ENCODE measurements around the gene ATP6V1E1. TPM values are rescaled to one million over a fixed set of nuclear protein-coding genes. Genes with fewer than 3 reads are reported as not detected.
A peak's percentile ranks its signal among the peaks of the same experiment; 100 is the strongest.

Gene ATP6V1E1
- total and polyA plus RNA-seq, 9 of the 15 experiments (the other 6 are each of a cell fraction or from before 2014, with no cell fraction given), result 122 to 249 (median 179) TPM

DNA sequence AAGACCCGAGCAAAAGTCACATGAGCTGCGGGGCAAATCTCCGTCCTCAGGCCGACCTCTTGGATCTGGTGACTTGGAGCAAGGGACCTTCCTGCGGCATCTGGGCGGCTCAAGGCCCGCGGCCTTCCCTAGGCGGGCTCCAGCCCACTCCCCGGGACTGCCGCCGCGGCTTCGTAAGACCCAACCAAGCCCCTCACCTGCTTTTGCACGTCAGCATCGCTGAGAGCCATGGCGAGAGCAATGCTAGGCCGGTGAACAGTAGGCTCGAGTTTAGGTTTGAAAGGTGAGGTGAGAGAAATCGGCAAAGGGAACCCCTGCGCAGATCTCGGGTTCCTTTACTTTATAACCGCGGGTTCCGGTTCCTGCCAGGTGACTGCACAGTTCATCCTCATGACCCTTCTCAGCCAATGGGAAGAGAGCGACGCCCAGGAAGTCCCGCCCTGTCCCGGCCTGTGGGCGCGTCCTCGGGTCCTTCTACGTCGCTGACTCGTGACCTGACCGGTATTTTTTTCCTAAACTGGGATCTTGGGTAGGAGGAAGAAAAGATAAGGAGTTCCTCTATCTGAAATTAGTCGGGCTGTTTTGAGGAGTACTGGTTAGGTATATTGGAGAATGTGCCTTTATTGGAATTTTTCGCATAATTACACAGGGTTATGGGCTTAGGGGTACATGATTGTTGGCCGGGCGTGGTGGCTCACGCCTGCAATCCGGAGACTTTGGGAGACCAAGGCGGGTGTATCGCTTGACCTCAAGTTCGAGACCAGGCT lies at the start of gene ATP6V1E1 (continued):
- TF ChIP-seq, protein P1, sequence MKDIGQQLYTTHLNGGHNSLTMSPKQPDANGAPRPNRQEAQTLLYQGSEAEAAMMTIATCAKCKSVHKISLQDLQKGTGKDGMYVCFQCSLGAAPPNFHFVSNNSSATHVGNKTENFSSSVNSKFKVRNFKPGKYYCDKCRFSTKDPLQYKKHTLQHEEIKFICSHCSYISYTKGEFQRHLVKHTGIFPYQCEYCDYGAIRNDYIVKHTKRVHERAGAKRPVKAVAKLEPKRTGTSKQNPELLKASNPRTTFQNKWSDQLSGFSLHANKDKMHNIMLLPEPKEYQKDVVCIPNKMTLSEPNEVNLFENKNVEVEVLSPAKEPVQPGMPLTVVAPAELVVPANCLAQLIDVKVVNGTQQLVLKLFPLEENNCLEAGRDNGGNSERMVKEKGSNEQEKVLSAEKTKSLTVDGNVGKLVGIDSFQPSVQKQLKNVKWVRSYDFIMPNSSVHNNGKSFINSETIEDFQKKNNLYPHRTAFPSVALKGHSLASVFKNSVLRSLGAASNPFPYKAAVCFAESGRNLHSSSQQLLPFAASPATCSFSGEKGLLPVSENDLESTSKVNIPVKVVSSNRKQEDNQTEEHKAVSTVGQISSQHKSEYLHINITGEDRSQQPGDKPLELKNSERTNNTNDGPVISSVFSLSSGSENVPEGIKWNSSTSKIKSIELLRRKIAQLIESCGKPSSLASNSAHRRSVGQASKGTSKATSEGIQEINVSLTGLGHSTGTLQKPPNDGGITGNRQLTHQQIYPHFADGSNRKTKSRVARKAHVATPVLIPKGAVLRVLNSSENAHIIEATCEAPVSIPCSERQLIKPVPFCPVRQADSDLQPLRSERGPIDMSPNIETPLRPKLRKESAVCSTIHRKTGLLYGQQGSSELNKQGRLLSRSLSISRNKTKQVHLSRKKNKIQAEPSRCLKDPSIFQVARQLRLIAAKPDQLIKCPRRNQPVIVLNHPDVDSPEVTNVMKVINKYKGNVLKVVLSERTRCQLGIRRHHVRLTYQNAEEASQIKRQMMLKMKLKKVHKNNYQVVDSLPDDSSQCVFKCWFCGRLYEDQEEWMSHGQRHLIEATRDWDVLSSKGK (CRISPR knock-in tag; IDR thresholded peaks at IDR 0.05), result no peak
- no peak for TF ChIP-seq NFE2L1 (tag; IDR thresholded peaks at IDR 0.05; ENCODE audit: borderline replicate concordance, low read depth)
- TF ChIP-seq TAF1 (IDR thresholded peaks at IDR 0.05; ENCODE audit: control insufficient read depth, extremely low read depth, insufficient read depth, low read length, severe bottlenecking), result peak; percentile 64
- no peak for TF ChIP-seq ZNF140 (CRISPR knock-in tag; IDR thresholded peaks at IDR 0.05)
- TF ChIP-seq ZNF124 (CRISPR knock-in tag; IDR thresholded peaks at IDR 0.05), result no peak
- no peak for TF ChIP-seq PRDM10 (IDR thresholded peaks at IDR 0.05; ENCODE audit: partially characterized antibody)
- 0 out of 4 replicates have a peak, but pooled peaks of 1 of the 2 experiments have one; percentile 34 for TF ChIP-seq TBL1XR1 (IDR thresholded peaks at IDR 0.05; ENCODE audit: low read length in 2 of 2)
- no peak for TF ChIP-seq MAFG (tag; conservative IDR thresholded peaks at IDR 0.05)
- no peak for TF ChIP-seq IFI16 (CRISPR knock-in tag; IDR thresholded peaks at IDR 0.05)
- TF ChIP-seq SPI1 (IDR thresholded peaks at IDR 0.05; ENCODE audit: borderline replicate concordance, low read depth, low read length), result peak; percentile 71
- peak; percentile 70; the same call in 1 of the 2 replicates for TF ChIP-seq CREB1 (IDR thresholded peaks at IDR 0.05)
- TF ChIP-seq CREB1 (CRISPR knock-in tag; IDR thresholded peaks at IDR 0.05), result peak; percentile 78
- TF ChIP-seq, protein P2, sequence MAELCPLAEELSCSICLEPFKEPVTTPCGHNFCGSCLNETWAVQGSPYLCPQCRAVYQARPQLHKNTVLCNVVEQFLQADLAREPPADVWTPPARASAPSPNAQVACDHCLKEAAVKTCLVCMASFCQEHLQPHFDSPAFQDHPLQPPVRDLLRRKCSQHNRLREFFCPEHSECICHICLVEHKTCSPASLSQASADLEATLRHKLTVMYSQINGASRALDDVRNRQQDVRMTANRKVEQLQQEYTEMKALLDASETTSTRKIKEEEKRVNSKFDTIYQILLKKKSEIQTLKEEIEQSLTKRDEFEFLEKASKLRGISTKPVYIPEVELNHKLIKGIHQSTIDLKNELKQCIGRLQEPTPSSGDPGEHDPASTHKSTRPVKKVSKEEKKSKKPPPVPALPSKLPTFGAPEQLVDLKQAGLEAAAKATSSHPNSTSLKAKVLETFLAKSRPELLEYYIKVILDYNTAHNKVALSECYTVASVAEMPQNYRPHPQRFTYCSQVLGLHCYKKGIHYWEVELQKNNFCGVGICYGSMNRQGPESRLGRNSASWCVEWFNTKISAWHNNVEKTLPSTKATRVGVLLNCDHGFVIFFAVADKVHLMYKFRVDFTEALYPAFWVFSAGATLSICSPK (IDR thresholded peaks at IDR 0.05; ENCODE audit: borderline replicate concordance), result no peak
- TF ChIP-seq NFYB (IDR thresholded peaks at IDR 0.05; ENCODE audit: extremely low read depth, insufficient read length), result peak; percentile 95
- TF ChIP-seq STAT5A (IDR thresholded peaks at IDR 0.05; ENCODE audit: borderline replicate concordance, low read length), result 0 out of 2 replicates have a peak, but pooled peaks have one; percentile 23
- TF ChIP-seq TSC22D4 (tag; IDR thresholded peaks at IDR 0.05), result no peak
- no peak for TF ChIP-seq TCFL5 (CRISPR knock-in tag; conservative IDR thresholded peaks at IDR 0.05)
